D721Med (cell line): ENCODE measurements around the gene PLTP.

ENCODE experiments used
- DNase-seq: peaks from one replicate; pipeline ENCODE4 v3.0.0; 2011; ENCODE audit warnings: low spot score; ENCODE audit not compliant: insufficient read length
- FAIRE-seq: peaks from 2 replicates; lab custom pipeline; 2011; peaks lifted over from hg19 to GRCh38; lab: Jason Lieb, UNC
- CTCF ChIP-seq: IDR thresholded peaks from 2 replicates; pipeline ENCODE4 v1.5.1; 2012; ENCODE audit warnings: mild to moderate bottlenecking, control low read depth; ENCODE audit not compliant: insufficient read depth; ENCODE audit errors: missing control alignments

The PLTP gene

GRCh38 chr20:45948261-45948733 is 36.3 kb upstream of the PLTP start:
- no peak for TF ChIP-seq CTCF
- FAIRE-seq (no peak), DNase-seq (no peak)

- no peak for DNase-seq
- no peak for FAIRE-seq
- no peak for TF ChIP-seq CTCF
Measured at GRCh38 chr20:45947110-45947866, 35.3 kb upstream of the PLTP start.

GRCh38 chr20:45946149-45946970 is 34.4 kb upstream of the PLTP start:
- no peak for DNase-seq
- TF ChIP-seq CTCF: no peak
- FAIRE-seq: no peak

DNA sequence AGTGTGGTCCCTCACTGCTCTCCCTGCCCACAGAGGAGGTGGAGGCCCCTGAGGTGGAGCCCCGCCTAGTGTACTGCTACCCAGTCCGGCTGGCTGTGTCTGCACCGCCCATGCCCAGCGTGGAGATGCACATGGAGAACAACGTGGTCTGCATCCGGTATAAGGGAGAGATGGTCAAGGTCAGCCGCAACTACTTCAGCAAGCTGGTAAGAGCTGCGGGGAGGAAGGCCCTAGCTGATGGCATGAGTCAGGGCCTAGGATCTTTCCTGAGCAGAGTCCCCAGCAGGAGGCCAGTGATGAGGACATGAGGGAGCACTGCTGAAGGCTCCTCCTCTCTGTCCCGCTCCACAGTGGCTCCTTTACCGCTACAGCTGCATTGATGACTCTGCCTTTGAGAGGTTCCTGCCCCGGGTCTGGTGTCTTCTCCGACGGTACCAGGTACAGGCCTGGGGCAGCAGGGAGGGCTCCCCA is 33.8 kb upstream of the PLTP start:
- no peak for TF ChIP-seq CTCF
- DNase-seq (no peak), FAIRE-seq (no peak)

DNA sequence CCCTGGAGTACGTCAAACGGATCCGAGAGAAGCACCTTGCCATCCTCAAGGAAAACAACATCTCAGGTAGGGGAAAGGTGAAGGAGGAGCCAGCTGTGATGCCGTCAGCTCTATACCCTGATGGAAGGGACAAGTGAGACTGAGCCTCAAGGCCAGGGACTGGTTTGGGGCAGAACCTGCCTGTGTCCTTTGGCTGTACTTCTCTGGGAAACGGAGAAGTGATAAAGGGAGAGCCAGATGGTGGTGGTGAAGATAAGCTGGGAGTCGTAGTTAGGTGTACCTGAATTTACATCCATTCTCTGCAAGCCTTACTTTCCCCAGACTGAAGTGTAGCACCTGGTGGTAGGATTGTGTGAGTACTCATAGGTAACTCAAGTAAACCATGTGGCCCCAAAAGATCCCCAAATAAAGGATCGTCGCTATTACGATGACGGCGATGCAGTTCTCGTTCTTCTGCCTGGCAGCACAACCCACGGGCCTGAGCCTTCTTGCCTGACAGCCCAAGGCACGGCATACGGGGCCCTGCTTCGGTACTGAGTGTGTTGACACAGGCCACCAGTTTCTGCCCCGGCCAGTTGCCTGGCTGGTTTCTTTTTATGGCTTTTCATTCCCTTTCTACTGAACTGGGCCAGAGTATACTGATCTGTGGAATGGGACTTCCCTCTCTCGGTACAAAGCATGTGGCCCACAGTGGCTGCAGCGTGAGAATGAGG is 33.2 kb upstream of the PLTP start:
- FAIRE-seq (no peak), DNase-seq (no peak)
- no peak for TF ChIP-seq CTCF

GRCh38 chr20:45944151-45944964 is 32.4 kb upstream of the PLTP start:
- FAIRE-seq (no peak), DNase-seq (no peak)
- no peak for TF ChIP-seq CTCF
